ENCODE results near the gene MRPS33. TPM values are rescaled to one million over a fixed set of nuclear protein-coding genes. Genes with fewer than 3 reads are reported as not detected.

Gene MRPS33
- total RNA-seq, 1 donor from 2014 or later: 41.9 TPM

Other genes starting within 250 kb of the MRPS33 start
- gene BRAF, start 90.0 kb downstream of the MRPS33 start, total RNA-seq: 34.7 TPM
- 0.74 TPM for gene TMEM178B, start 59.1 kb upstream of the MRPS33 start, total RNA-seq